ENCODE measurements around the gene OBSCN. TPM values are rescaled to one million over a fixed set of nuclear protein-coding genes. Genes with fewer than 3 reads are reported as not detected.

The OBSCN gene
- total and polyA plus RNA-seq, 10 of the 15 experiments (the other 5 are each of a cell fraction or from before 2014, with no cell fraction given) = 0.01 to 0.36 (median 0.08) TPM; not detected in 2

DNA sequence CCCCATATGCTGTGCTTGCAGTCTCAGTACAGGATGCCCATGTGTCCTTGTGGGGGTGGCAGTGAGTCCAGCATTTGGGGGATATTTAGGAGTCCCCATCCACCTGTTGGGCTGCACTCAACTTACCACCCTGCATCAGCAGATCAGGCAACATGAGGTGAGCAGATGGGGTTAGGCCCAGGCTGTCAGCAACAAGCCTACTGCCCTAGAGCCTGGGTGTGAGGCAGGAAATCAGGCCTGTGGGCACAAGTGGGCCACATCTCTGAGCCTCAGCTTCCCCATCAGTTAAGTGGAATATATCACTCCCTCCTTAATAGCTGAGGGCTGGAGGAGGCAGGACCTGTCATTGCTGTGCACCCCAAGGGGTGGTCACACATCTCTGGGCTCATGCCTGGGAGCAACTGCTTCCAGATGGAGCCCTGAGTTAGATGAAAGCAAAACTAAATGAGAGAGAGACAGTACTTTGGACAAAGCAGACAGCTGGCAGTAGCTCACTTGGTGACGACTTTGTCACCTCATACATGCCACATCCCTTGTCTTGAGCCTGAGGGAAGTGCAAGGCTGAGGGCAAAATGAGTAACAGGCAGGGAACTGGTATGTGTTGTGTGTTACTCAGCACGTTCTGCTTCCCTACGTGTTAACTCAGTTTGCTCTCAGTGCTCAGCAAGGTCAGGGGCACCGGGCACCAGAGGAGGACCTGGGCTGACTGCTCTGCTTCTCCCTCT lies 150.4 kb downstream of the OBSCN start (continued):
- no peak for TF ChIP-seq ZBTB40 (IDR thresholded peaks at IDR 0.05; ENCODE audit: borderline replicate concordance)

DNA sequence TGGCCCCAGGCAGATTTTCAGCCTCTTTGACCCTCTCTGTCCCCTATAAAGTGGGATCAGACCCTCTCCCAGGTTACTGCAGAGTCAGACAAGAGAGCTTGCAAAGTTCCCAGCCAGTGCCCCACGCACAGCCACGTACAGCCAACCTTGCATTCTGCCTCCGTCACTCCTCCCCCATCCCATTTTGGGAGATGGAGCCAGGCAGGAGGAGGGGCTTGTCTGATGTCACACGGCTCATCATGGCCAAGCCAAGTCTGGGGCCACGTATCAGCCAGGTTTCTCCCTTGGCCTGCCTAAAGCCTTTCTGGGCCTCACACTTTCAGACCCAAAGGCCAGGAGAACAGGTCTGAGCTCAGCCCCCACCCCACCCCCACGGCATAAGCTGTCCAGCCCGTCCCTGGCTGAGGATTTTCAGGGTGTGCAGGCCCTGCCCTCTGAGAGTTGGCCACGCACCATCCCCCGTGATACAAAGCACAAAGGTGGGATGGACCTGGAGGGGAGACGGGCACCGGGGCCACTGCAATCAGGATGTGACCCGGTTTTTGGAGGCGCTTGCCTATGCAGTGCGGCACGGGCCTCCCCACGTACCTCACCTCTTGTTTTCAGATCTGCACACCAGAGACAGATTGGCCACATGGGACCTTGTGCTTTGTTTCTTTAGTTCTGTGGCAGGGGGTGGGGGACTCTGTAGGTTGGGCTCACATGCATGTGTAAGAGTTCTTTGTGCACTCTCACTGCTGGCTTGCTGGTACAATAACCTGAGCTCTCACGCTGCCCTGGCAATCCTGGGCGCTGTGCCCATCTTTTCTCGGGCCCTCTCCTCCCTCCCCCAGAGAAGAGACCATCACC lies 151.1 kb downstream of the OBSCN start:
- CTCF ChIA-PET = no interaction called here
- Histone ChIP-seq H3K36me3 (ENCODE audit: control insufficient read depth in 2 of 2, insufficient read depth in 2 of 2, low read length in 1 of 2) (no peaks in the 10 kb centered on the region), H4K20me1 (ENCODE audit: control insufficient read depth, insufficient read depth) (no peaks in the 10 kb centered on the region; the same call in 1 of the 2 replicates), H3K27ac (ENCODE audit: control insufficient read depth, insufficient read depth) (no peak overlapping the region), H3K4me2 (ENCODE audit: control insufficient read depth, insufficient read depth) (no peak overlapping the region), H3K4me3 (no peak overlapping the region), H2AFZ (ENCODE audit: control insufficient read depth, low read depth, low read length) (no peak overlapping the region), H3K4me1 (ENCODE audit: control insufficient read depth, insufficient read depth, low read length) (no peaks in the 10 kb centered on the region), H3K79me2 (ENCODE audit: control insufficient read depth, insufficient read depth, low read length) (no peaks in the 10 kb centered on the region), H3K9ac (ENCODE audit: control insufficient read depth, insufficient read depth, low read length) (no peak overlapping the region), H3K27me3 (replicated peaks in 1 of 2; ENCODE audit: control insufficient read depth in 2 of 2, insufficient read depth in 2 of 2, low read length in 1 of 2) (no peaks in the 10 kb centered on the region; a peak in 1 of 4 replicates), H3K9me3 (replicated peaks; ENCODE audit: control insufficient read depth, insufficient read depth, low read length) (no peaks in the 10 kb centered on the region)
- in situ Hi-C loops (cut with MboI) = no loop called here
- no peak for DNase-seq (ENCODE audit: low read depth, low spot score)
- FAIRE-seq = no peak
- RAD21 ChIA-PET (ENCODE audit: unreplicated experiment) = no interaction called here
- WGBS (ENCODE audit: insufficient coverage, insufficient replicate concordance, low lambda C conversion rate, missing lambda C conversion rate) = 52% methylated on average over 19 of the region's 19 CpGs
- SMC1A ChIA-PET (ENCODE audit: uncharacterized antibody, unreplicated experiment) = no interaction called here
- POLR2A ChIA-PET = no interaction called here
- intact Hi-C loops (cut with micrococcal nuclease; ENCODE audit: unreplicated experiment) = no loop called here
- BruUV-seq (replicated peaks) = no TSS peak
- ATAC-seq = no peak
- TF ChIP-seq, protein P1, sequence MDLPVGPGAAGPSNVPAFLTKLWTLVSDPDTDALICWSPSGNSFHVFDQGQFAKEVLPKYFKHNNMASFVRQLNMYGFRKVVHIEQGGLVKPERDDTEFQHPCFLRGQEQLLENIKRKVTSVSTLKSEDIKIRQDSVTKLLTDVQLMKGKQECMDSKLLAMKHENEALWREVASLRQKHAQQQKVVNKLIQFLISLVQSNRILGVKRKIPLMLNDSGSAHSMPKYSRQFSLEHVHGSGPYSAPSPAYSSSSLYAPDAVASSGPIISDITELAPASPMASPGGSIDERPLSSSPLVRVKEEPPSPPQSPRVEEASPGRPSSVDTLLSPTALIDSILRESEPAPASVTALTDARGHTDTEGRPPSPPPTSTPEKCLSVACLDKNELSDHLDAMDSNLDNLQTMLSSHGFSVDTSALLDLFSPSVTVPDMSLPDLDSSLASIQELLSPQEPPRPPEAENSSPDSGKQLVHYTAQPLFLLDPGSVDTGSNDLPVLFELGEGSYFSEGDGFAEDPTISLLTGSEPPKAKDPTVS (IDR thresholded peaks at IDR 0.05; ENCODE audit: low read depth, low read length) = no peak
- TF ChIP-seq RELB (IDR thresholded peaks at IDR 0.05; ENCODE audit: low read depth) = no peak
- TF ChIP-seq KLF5 (IDR thresholded peaks at IDR 0.05; ENCODE audit: partially characterized antibody) = no peak
- no peak for TF ChIP-seq NR2C2 (IDR thresholded peaks at IDR 0.05; ENCODE audit: borderline replicate concordance, control insufficient read depth, insufficient read length, low read depth)
- no peak for TF ChIP-seq EED (IDR thresholded peaks at IDR 0.05; ENCODE audit: low read depth)
- TF ChIP-seq ZNF24 (IDR thresholded peaks at IDR 0.05) = no peak
- no peak for TF ChIP-seq TCF7 (IDR thresholded peaks at IDR 0.05; ENCODE audit: borderline replicate concordance)
- TF ChIP-seq FOXK2 (IDR thresholded peaks at IDR 0.05) = no peak
- TF ChIP-seq HDAC6 (IDR thresholded peaks at IDR 0.05; ENCODE audit: unreplicated experiment) = no peak
- TF ChIP-seq CREB1 (IDR thresholded peaks at IDR 0.05; ENCODE audit: low read depth) = no peak
- no peak for TF ChIP-seq SREBF1 (IDR thresholded peaks at IDR 0.05; ENCODE audit: low read length)
- TF ChIP-seq ZNF274 (IDR thresholded peaks at IDR 0.05; ENCODE audit: insufficient read depth, insufficient read length) = no peak
- no peak for TF ChIP-seq WRNIP1 (IDR thresholded peaks at IDR 0.05; ENCODE audit: borderline replicate concordance, low read depth, low read length)
- TF ChIP-seq CHD4 (IDR thresholded peaks at IDR 0.05) = no peak
